ENCODE data around the gene TIAL1.
"Not testable (repeated sequence)": the region's sequence is repeated elsewhere in the genome, so short reads cannot be mapped to it uniquely, and the experiment has no call there.

The TIAL1 gene

GRCh38 chr10:119545310-119545709 is 51.5 kb downstream of the TIAL1 start:
- FAIRE-seq, result no peak

- no peak for FAIRE-seq
Measured at GRCh38 chr10:119543814-119544642, 52.7 kb downstream of the TIAL1 start.

GRCh38 chr10:119542988-119543813 is 53.6 kb downstream of the TIAL1 start:
- FAIRE-seq, result no peak

DNA sequence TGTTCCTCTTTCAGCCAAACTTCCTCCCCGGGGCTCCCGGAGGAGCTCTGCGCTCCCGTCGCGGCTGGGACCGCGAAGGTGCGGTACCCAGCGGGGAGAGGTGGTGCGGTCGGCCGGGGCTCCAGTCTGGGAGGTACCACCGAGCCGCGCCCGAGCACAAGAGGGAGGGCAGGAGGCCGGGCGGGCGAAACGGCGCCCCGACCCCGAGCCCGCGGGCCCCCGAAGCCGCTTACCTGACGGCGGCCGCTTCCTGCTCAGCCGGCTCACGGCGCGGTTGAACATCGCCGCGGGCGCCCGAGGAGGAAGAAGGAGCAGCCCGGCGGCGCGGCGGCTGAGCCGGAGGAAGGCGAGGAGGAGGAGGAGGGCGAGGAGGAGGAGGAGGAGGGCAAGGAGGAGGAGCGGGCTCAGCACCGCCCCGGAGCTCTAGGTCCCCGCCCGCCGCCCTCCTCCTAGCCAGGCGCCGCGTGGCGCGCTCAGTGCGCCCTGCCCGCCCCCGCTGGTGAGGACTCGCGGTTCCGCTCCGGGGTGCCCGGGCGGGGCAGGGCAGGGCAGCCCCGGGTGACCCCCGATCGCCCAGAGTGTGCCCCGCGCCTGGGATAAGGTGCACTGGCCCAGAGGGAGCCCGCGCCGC is 54.3 kb downstream of the TIAL1 start, which contains the start of gene RGS10:
RGS10 (minus strand) TSS at position 363 of the 631 bp plus-strand sequence; CDS start at position 282, 81 bp downstream.
- FAIRE-seq, result no peak

DNA sequence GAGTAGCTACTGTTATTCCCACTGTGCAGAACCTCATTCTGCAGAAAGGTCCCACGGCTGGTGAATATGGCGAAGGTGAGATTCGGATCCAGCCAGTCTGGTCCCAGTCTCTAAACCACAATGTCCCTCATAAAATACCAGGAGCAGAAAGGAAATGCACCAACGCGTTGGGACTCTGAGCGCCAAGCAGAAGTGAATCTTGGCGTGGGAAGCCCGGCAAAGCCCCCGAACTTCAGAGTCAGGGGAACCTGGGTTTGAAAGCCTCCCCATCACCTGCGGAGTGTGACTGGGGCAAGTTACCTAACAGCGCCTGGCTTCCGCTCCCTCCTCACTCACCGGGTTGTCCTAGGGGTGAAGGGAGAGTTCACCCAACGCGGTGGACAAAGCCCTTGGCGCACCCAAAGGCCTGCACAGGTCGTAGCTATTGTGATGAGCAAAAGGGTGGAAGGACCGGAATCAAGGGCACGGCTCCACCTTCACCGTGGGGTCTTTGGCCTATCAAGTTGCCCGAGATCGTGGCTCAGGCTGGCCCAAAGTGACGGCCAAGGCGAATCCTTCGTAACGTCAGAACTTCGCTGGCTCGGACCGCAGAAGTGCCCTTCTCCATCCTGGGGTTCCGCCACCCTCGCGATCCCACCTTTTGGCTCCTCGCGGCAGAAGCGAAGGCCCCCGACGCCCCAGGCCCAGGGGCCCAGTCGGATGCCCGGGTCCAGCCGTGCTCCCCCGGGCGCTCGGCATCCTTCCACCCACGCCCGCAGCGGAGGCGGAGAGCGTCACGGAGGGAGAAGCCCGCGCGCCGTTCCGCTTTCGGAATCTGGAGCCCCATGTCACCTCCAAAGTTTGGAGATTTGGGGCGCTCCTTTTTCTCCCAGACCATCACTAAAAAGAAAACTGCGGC is 55.1 kb downstream of the TIAL1 start:
- FAIRE-seq, result no peak

DNA sequence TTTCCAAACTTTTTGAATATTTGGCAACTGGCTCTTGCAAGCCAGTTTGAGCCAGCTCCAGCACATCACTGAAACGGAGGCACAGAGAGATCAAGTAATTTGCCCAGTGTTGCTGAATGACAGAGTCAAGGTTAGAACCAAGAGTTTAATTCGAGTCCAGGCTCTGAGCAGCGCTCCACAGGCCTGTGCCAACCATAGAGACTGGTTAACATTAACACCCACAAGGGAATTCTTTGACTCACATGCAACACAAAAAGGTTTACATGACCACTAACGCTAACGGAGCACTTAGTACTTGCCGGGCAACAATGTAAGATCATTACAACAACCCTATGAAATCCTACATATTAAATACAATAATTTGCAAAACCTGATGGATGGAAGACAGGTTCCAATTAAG is 55.7 kb downstream of the TIAL1 start:
- no peak for FAIRE-seq

DNA sequence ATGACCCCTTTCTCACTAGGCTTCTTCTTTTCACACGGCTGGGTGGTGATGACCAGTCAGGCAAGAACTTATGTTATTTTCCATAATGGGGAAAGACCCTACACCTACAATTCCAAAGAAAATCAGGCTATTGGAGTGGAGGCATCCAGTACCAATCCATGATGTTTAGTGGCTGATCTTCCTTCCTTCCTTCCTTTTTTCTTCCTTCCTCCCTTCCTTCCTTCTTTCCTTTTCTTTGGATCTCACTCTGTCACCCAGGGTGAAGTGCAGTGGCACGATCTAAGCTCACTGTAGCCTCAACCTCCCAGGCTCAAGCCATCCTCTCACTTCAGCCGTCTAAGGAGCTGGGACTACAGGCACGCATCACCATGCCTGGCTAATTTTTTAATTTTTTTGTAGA is 56.7 kb downstream of the TIAL1 start:
- no peak for FAIRE-seq

GRCh38 chr10:119539359-119539825 is 57.4 kb downstream of the TIAL1 start:
- FAIRE-seq, result no peak

DNA sequence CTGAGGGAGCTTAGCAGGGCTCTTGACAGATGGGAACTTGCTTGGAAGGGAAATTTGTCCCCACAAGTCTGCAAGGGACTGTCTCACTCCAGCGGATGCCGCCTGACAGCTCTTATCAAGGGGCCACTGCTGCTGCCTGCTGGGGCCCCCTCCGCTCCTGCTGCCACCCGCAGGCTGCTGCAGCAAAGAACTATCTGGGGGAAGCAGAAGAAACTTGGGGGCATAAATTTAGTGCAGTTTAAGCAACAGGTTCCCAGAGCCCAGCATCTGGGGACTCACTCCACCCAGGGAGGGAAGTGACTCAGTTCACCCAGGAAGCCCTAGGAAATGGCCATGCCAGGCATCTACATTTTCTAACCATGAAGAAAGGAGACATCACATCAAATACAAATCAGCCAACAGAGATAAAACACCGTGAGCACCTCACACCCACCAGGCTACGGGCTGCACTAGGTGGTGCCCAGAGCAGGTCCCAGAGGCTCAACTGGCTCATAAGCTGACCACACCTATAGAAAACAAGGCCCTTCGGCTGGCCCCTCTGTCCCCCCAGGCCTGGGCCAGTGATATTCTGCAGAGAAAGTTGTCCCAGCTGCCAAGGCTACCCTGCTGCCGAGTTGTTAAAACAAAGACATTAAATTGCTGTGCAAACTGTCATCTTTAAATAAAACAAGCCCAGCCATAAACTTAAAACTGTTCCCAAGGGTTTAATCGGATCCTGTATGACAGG is 58.0 kb downstream of the TIAL1 start:
- no peak for FAIRE-seq

DNA sequence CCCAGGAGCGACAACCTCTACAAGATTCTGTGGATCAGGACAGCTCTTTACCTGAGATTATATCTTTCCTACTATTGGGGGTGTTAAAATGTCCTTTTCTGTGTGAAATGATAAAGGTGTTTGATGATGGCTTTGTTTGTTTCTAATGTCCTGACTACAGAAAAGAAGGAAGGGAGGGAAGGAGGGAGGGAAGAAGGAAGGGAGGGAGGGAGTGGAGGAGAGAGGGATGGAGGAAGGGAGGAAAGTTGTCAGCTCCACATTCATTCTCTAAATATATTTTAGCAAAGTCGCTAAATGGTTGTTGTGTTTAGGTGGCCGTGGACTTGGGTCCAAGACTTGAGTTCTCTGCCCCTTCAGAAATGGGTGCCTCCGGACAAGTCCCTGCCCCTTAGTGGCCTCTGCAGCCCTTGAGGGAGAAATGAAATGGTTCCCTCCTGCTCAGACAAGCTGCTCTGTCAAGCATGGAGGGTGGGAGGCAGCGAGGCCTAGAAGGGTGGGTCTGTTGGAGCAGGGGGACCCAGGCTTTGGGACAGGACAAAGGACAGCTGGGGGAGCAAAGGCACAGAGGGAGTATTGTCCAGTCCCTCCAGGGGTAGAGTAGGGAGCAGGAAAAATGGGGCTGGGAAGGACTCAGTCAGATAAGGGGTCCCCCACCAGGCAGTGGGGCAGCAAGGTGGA is 58.7 kb downstream of the TIAL1 start:
- FAIRE-seq, result no peak

GRCh38 chr10:119536508-119537025 is 60.2 kb downstream of the TIAL1 start:
- no peak for FAIRE-seq

GRCh38 chr10:119535837-119536507 is 60.8 kb downstream of the TIAL1 start:
- FAIRE-seq, result no peak

DNA sequence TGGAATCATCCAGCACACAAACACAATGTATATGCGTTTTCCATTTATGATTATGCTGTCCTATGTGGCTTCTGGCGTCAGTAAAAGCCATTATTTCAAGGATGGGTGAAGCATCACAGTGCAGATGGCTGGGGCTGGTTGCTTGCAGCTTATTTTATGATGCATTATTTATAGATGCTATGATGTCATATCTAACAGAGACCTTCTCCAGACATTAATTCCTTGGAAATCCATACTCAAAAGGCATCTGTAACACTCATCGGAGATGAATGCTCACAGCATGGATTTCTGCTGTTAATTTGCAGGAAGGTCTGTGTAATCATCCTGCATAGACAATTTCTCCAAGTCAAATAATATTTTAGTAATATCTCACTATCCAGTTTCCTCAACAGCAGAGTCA is 61.5 kb downstream of the TIAL1 start:
- no peak for FAIRE-seq

DNA sequence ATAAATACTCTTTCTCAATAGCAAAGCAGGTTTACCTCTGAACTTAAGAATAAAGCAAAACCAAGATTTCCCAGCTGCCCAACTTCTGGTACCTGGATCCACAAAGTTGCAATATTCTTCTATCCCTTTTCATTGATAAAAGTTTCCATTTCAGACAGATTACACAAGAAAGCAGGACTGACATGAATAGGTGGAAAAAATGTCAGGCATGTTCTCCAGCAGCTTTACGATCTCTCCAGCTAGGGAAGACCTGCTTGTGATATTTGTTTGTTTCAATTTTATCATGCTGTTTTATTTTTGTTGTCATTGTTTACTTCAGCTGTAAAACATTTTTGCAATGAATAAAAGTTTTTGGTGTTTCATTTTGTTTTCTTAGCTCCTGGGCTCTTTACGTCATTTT is 63.3 kb downstream of the TIAL1 start:
- no peak for FAIRE-seq

- FAIRE-seq, result not testable (repeated sequence)
Measured at GRCh38 chr10:119532791-119533190, 64.0 kb downstream of the TIAL1 start.

DNA sequence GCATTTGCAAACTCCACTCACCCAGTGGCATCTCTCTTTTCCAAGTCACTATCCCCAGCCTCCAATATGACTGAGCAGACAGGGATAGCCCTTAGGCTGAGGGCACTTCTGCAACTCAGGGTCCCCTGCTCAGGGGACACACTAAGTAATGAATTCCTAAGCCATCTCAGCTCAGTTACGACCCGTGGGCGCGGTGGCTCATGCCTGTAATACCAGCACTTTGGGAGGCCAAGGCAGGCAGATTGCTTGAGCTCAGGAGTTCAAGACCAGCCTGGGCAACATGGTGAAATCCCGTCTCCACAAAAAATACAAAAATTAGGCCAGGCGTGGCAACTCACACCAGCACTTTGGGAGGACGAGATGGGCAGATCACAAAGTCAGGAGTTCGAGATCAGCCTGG is 64.5 kb downstream of the TIAL1 start:
- not testable (repeated sequence) for FAIRE-seq

DNA sequence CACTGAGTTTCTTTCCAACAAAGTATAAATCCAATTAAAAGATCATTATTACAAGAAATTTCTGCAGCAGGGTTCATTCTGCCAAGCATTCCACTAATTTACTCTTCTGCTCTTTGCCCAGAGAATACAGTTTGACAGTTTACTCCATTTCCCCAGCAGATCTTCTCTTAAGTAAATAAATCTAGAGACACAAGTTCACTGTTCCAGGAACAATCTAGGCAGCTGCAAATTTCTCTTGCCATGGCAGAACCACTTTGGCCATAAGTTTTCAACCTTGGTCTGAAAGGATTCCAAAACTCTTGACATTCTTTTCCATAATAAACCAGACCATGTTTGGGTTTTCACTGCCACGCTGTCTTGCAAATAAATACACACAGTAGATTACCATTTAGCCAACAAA is 65.7 kb downstream of the TIAL1 start:
- no peak for FAIRE-seq

GRCh38 chr10:119528663-119529237 is 68.0 kb downstream of the TIAL1 start:
- FAIRE-seq, result not testable (repeated sequence)
